Cardiac fibroblast (primary cell): Measurements from ENCODE around the gene CPA1.

ENCODE experiments used
- DNase-seq, 2 donors: peaks; one replicate each; pipeline versions ENCODE4 v3.0.0 to v3.0.0-alpha.2; 2010; ENCODE audit warnings: low read depth in 2 of 2
- H3K4me3 ChIP-seq, 2 donors: replicated peaks in 1 of 2; 1 replicate in 1 of 2; 2 replicates in 1 of 2; pipeline ENCODE4 v1.5.1; 2011; ENCODE audit warnings: low read depth in 2 of 2, low read length in 2 of 2, mild to moderate bottlenecking in 2 of 2, moderate library complexity in 1 of 2
- TF ChIP-seq, protein P1 (sequence below): IDR thresholded peaks from one replicate; pipeline ENCODE4 v1.5.1; 2011; ENCODE audit warnings: low read depth, mild to moderate bottlenecking, low read length, inconsistent platforms

The CPA1 gene

GRCh38 chr7:130362251-130362816, 18.0 kb upstream of the CPA1 start:
- no peak overlapping the region for H3K4me3 ChIP-seq
- no peak for DNase-seq
- TF ChIP-seq, protein P1, sequence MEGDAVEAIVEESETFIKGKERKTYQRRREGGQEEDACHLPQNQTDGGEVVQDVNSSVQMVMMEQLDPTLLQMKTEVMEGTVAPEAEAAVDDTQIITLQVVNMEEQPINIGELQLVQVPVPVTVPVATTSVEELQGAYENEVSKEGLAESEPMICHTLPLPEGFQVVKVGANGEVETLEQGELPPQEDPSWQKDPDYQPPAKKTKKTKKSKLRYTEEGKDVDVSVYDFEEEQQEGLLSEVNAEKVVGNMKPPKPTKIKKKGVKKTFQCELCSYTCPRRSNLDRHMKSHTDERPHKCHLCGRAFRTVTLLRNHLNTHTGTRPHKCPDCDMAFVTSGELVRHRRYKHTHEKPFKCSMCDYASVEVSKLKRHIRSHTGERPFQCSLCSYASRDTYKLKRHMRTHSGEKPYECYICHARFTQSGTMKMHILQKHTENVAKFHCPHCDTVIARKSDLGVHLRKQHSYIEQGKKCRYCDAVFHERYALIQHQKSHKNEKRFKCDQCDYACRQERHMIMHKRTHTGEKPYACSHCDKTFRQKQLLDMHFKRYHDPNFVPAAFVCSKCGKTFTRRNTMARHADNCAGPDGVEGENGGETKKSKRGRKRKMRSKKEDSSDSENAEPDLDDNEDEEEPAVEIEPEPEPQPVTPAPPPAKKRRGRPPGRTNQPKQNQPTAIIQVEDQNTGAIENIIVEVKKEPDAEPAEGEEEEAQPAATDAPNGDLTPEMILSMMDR: no peak

- no peak overlapping the region for H3K4me3 ChIP-seq
- TF ChIP-seq, protein P1: no peak
- peak; percentile 89 to 98 for DNase-seq
Measured at GRCh38 chr7:130363026-130363847, 17.1 kb upstream of the CPA1 start.

GRCh38 chr7:130364451-130364850, 15.8 kb upstream of the CPA1 start:
- TF ChIP-seq, protein P1: no peak
- no peak for DNase-seq
- no peak overlapping the region for H3K4me3 ChIP-seq

DNA sequence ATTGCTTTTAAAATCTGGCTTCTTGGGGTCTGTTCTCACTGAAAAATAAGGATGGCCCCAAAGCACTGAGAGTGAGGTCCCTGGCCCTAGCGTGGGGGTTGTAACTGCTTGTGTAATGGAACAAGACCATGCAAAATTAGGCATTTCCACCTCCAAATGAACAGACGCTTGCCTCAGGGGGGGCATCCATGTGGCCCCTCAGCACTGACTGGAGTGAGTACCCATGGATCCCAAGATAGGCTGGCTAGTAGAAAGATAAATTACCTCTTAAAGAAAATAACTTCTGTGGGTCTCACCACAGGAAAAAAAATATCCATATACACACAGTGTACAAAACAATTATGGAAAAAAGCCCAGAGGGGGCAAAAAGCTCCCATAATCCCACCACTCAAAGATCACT, 15.2 kb upstream of the CPA1 start:
- no peak for DNase-seq
- TF ChIP-seq, protein P1: no peak
- H3K4me3 ChIP-seq: no peak overlapping the region

- TF ChIP-seq, protein P1: no peak
- peak; percentile 57 to 77 for DNase-seq
- H3K4me3 ChIP-seq: no peak overlapping the region
Measured at GRCh38 chr7:130365511-130366441, 14.5 kb upstream of the CPA1 start.

GRCh38 chr7:130366564-130366963, 13.7 kb upstream of the CPA1 start:
- DNase-seq: peak in 1 of 2 donors; percentile 16
- no peak overlapping the region for H3K4me3 ChIP-seq
- TF ChIP-seq, protein P1: no peak
